GM23248 (cell line): ENCODE measurements around the gene ZGLP1. TPM values are rescaled to one million over a fixed set of nuclear protein-coding genes. Genes with fewer than 3 reads are reported as not detected.
A peak's percentile ranks its signal among the peaks of the same experiment; 100 is the strongest.

Experiments
- DNase-seq: peaks from one replicate; pipeline ENCODE4 v3.0.0-alpha.2; 2015
- H2AFZ ChIP-seq: fragments of 200-600 bp; sonication (generic); 2 replicates; pipeline ENCODE4 v1.6.1; 2016; ENCODE audit warnings: antibody characterized with exemption
- H3F3A ChIP-seq: fragments of 200-600 bp; sonication (generic); 2 replicates; pipeline ENCODE4 v1.6.1; 2016; ENCODE audit warnings: mild to moderate bottlenecking, antibody characterized with exemption, mixed run types; ENCODE audit not compliant: insufficient read depth
- H3K27ac ChIP-seq: fragments of 200-600 bp; sonication (generic); 2 replicates; pipeline ENCODE4 v1.5.1; 2016; ENCODE audit warnings: mild to moderate bottlenecking
- H3K27me3 ChIP-seq: fragments of 200-600 bp; sonication (generic); replicated peaks from 2 replicates; pipeline ENCODE4 v1.6.1; 2016; ENCODE audit warnings: mild to moderate bottlenecking; ENCODE audit not compliant: insufficient read depth
- H3K36me3 ChIP-seq: fragments of 200-600 bp; sonication (generic); 2 replicates; pipeline ENCODE4 v1.6.1; 2016; ENCODE audit warnings: low read depth, mild to moderate bottlenecking
- H3K4me1 ChIP-seq: fragments of 200-600 bp; sonication (generic); 2 replicates; pipeline ENCODE4 v1.6.1; 2016; ENCODE audit warnings: mild to moderate bottlenecking; ENCODE audit not compliant: insufficient read depth
- H3K4me2 ChIP-seq: fragments of 200-600 bp; sonication (generic); one replicate; pipeline ENCODE4 v1.6.1; 2016; ENCODE audit warnings: mild to moderate bottlenecking; ENCODE audit not compliant: unreplicated experiment
- H3K4me3 ChIP-seq: fragments of 200-600 bp; sonication (generic); 2 replicates; pipeline ENCODE4 v1.5.1; 2016; ENCODE audit warnings: mild to moderate bottlenecking
- H3K79me2 ChIP-seq: fragments of 200-600 bp; sonication (generic); 2 replicates; pipeline ENCODE4 v1.6.1; 2016; ENCODE audit warnings: mild to moderate bottlenecking; ENCODE audit not compliant: insufficient read depth
- H3K9ac ChIP-seq: fragments of 200-600 bp; sonication (generic); 2 replicates; pipeline ENCODE4 v1.6.1; 2016; ENCODE audit warnings: mild to moderate bottlenecking
- H3K9me2 ChIP-seq: fragments of 200-600 bp; sonication (generic); 2 replicates; pipeline ENCODE4 v1.6.1; 2016; ENCODE audit warnings: mixed run types, mild to moderate bottlenecking, moderate library complexity; ENCODE audit not compliant: insufficient read depth
- H3K9me3 ChIP-seq: fragments of 200-600 bp; sonication (generic); one replicate; pipeline ENCODE4 v1.6.1; 2017; ENCODE audit warnings: low read depth
- H4K20me1 ChIP-seq: fragments of 200-600 bp; sonication (generic); 2 replicates; pipeline ENCODE4 v1.6.0; 2016; ENCODE audit not compliant: insufficient read depth
- EZH2 ChIP-seq: fragments of 200-600 bp; sonication (generic); IDR thresholded peaks from 2 replicates; pipeline ENCODE4 v1.6.1; 2018; ENCODE audit warnings: antibody characterized with exemption, mild to moderate bottlenecking; ENCODE audit not compliant: insufficient read depth, poor library complexity, severe bottlenecking
- EZH2phosphoT487 ChIP-seq: fragments of 200-600 bp; sonication (generic); IDR thresholded peaks from 2 replicates; pipeline ENCODE4 v1.6.1; 2018; ENCODE audit warnings: antibody characterized with exemption, moderate library complexity, mild to moderate bottlenecking, low read depth; ENCODE audit not compliant: insufficient read depth
- WGBS, 2 experiments: methylation state at CpG; one replicate each; pipeline ENCODE4 v1.1.6; 2015 to 2017; ENCODE audit warnings: low lambda C conversion rate in 2 of 2, low coverage in 1 of 2; ENCODE audit errors: missing lambda C conversion rate in 2 of 2; 5-methylcytosine and 5-hydroxymethylcytosine counted together
- in situ Hi-C: fragments of 300-500 bp; cut with MboI; formaldehyde crosslinking; loops from 2 replicates; pipeline ENCODE4 v1.15.0; 2020
- polyA plus RNA-seq: library from polyadenylated mRNA; unstranded; fragments of >200 nt; fragmentation: Nextera tagmentation; extraction: Ambion mirVana; gene quantifications from 2 replicates; pipeline ENCODE4 v1.2.1, GENCODE V29; 2016
- total RNA-seq: library from RNA; depleted of rRNA; stranded (reverse); fragments of >200 nt; shearing (Covaris generic); gene quantifications from 2 replicates; pipeline ENCODE4 v1.2.3, GENCODE V29; 2014

The ZGLP1 gene
- total and polyA plus RNA-seq, 2 experiments from 2014 or later = 1.8 to 2.5 TPM

GRCh38 chr19:10289167-10289835 lies 20.3 kb downstream of the ZGLP1 start:
- H3K79me2 ChIP-seq = no peaks in the 10 kb centered on the region
- H3K9me3 ChIP-seq = no peaks in the 10 kb centered on the region
- no peaks in the 10 kb centered on the region for H4K20me1 ChIP-seq
- peak overlapping the region; percentile 80 for H3K4me2 ChIP-seq
- 2% methylated on average over 40 to 49 of the region's 50 CpGs for WGBS, 2 experiments
- H3K4me1 ChIP-seq = no peaks in the 10 kb centered on the region; the same call in 1 of the 2 replicates
- H3K9me2 ChIP-seq = no peaks in the 10 kb centered on the region
- no peaks in the 10 kb centered on the region; the same call in 1 of the 2 replicates for H3K36me3 ChIP-seq
- H3K4me3 ChIP-seq = peak overlapping the region; percentile 72
- H3K27me3 ChIP-seq = no peaks in the 10 kb centered on the region
- peak overlapping the region; percentile 68 for H3K27ac ChIP-seq
- in situ Hi-C loops = no loop called here
- TF ChIP-seq EZH2 = no peak
- no peak for TF ChIP-seq EZH2phosphoT487
- peak; percentile 93 for DNase-seq
- peak overlapping the region; percentile 70 for H3K9ac ChIP-seq
- peak overlapping the region; percentile 76 for H2AFZ ChIP-seq
- H3F3A ChIP-seq = 0 out of 2 replicates have a peak, but pooled peaks cover 9% of the 10 kb centered on the region

GRCh38 chr19:10288662-10289166 lies 20.9 kb downstream of the ZGLP1 start:
- H2AFZ ChIP-seq = peak overlapping the region; percentile 76
- H3F3A ChIP-seq = 0 out of 2 replicates have a peak, but pooled peaks cover 9% of the 10 kb centered on the region
- TF ChIP-seq EZH2 (no peak), EZH2phosphoT487 (no peak)
- peak; percentile 80 for DNase-seq
- H3K36me3 ChIP-seq = no peaks in the 10 kb centered on the region; the same call in 1 of the 2 replicates
- no peaks in the 10 kb centered on the region for H3K9me2 ChIP-seq
- peak overlapping the region; percentile 72 for H3K4me3 ChIP-seq
- no peaks in the 10 kb centered on the region for H3K79me2 ChIP-seq
- H3K27me3 ChIP-seq = no peaks in the 10 kb centered on the region
- in situ Hi-C loops = no loop called here
- no peaks in the 10 kb centered on the region for H3K9me3 ChIP-seq
- H3K9ac ChIP-seq = peak overlapping the region; percentile 70
- no peaks in the 10 kb centered on the region; the same call in 1 of the 2 replicates for H3K4me1 ChIP-seq
- peak overlapping the region; percentile 80 for H3K4me2 ChIP-seq
- H3K27ac ChIP-seq = peak overlapping the region; percentile 68
- 4 to 5% methylated on average over 19 to 23 of the region's 23 CpGs for WGBS, 2 experiments
- H4K20me1 ChIP-seq = no peaks in the 10 kb centered on the region

- Histone ChIP-seq H4K20me1 (no peaks in the 10 kb centered on the region), H3K4me1 (no peaks in the 10 kb centered on the region; the same call in 1 of the 2 replicates), H2AFZ (peak within 1 kb of the TSS; percentile 43), H3K4me2 (no peak within 1 kb of the TSS), H3K27ac (no peak within 1 kb of the TSS), H3K9me3 (no peaks in the 10 kb centered on the region), H3K4me3 (no peak within 1 kb of the TSS), H3K27me3 (no peaks in the 10 kb centered on the region), H3F3A (0 out of 2 replicates have a peak, but pooled peaks cover 9% of the 10 kb centered on the region), H3K9me2 (no peaks in the 10 kb centered on the region), H3K79me2 (no peaks in the 10 kb centered on the region), H3K9ac (no peak within 1 kb of the TSS), H3K36me3 (no peaks in the 10 kb centered on the region; the same call in 1 of the 2 replicates)
- no peak for TF ChIP-seq EZH2phosphoT487
- TF ChIP-seq EZH2 = no peak
- 18% methylated on average over 47 to 54 of the region's 59 CpGs for WGBS, 2 experiments
- in situ Hi-C loops = no loop called here
- DNase-seq = peak; percentile 35
Measured at GRCh38 chr19:10286803-10287737, 22.5 kb downstream of the ZGLP1 start, which contains the start of gene ICAM4. ICAM4 (plus strand) TSS chr19:10286955; CDS start chr19:10287013, 58 bp downstream.

GRCh38 chr19:10285393-10285792 lies 24.2 kb downstream of the ZGLP1 start:
- WGBS, 2 experiments = 83% methylated on average over 4 of the region's 4 CpGs
- Histone ChIP-seq H3K27ac (no peak overlapping the region), H3K9me2 (no peaks in the 10 kb centered on the region), H3K79me2 (no peaks in the 10 kb centered on the region), H4K20me1 (no peaks in the 10 kb centered on the region), H3K4me3 (no peak overlapping the region), H3K4me2 (no peak overlapping the region), H3K9me3 (no peaks in the 10 kb centered on the region), H3K27me3 (no peaks in the 10 kb centered on the region), H3K9ac (no peak overlapping the region), H2AFZ (no peak overlapping the region), H3K4me1 (no peaks in the 10 kb centered on the region), H3K36me3 (no peaks in the 10 kb centered on the region; the same call in 1 of the 2 replicates), H3F3A (0 out of 2 replicates have a peak, but pooled peaks cover 9% of the 10 kb centered on the region)
- TF ChIP-seq EZH2phosphoT487 = no peak
- TF ChIP-seq EZH2 = no peak
- DNase-seq = no peak
- in situ Hi-C loops = no loop called here
